Liver (tissue), 3 donors: ENCODE results near the gene FIS1.

Experiments
- EGR1 ChIP-seq, 2 donors: IDR thresholded peaks; 2 replicates each; pipeline ENCODE4 v1.6.1; 2016 to 2018; ENCODE audit warnings: antibody characterized with exemption in 2 of 2, low read depth in 2 of 2
- FOXA1 ChIP-seq: IDR thresholded peaks from 2 replicates; pipeline ENCODE4 v1.6.1; 2016; ENCODE audit warnings: antibody characterized with exemption
- JUND ChIP-seq, 2 donors: IDR thresholded peaks; 2 replicates each; pipeline ENCODE4 v1.6.1; 2016; ENCODE audit warnings: antibody characterized with exemption in 2 of 2
- NR2F2 ChIP-seq: IDR thresholded peaks from 2 replicates; pipeline ENCODE4 v1.6.1; 2016; ENCODE audit warnings: antibody characterized with exemption
- RAD21 ChIP-seq, 2 donors: IDR thresholded peaks; 2 replicates each; pipeline ENCODE4 v1.6.1; 2016; ENCODE audit warnings: antibody characterized with exemption in 2 of 2, mild to moderate bottlenecking in 2 of 2
- REST ChIP-seq: IDR thresholded peaks from 2 replicates; pipeline ENCODE4 v1.6.1; 2016; ENCODE audit warnings: antibody characterized with exemption, mild to moderate bottlenecking
- SP1 ChIP-seq: IDR thresholded peaks from 2 replicates; pipeline ENCODE4 v1.6.1; 2018; ENCODE audit warnings: antibody characterized with exemption, mild to moderate bottlenecking
- TAF1 ChIP-seq: conservative IDR thresholded peaks from 2 replicates; pipeline ENCODE4 v1.6.1; 2016; ENCODE audit warnings: antibody characterized with exemption, mild to moderate bottlenecking
- YY1 ChIP-seq: IDR thresholded peaks from 2 replicates; pipeline ENCODE4 v1.6.1; 2016; ENCODE audit warnings: antibody characterized with exemption, mild to moderate bottlenecking
- TF ChIP-seq, protein P1 (sequence below): IDR thresholded peaks from 2 replicates; pipeline ENCODE4 v1.6.1; 2016; ENCODE audit warnings: antibody characterized with exemption
- TF ChIP-seq, protein P2 (sequence below): fragments of 150-350 bp; IDR thresholded peaks from 2 replicates; pipeline ENCODE4 v1.5.1; 2017; ENCODE audit warnings: improper control_type of control experiment, low read depth, low read length; ENCODE audit not compliant: missing input control
- donor health status: healthy.
- donor health status: healthy.

DNA sequence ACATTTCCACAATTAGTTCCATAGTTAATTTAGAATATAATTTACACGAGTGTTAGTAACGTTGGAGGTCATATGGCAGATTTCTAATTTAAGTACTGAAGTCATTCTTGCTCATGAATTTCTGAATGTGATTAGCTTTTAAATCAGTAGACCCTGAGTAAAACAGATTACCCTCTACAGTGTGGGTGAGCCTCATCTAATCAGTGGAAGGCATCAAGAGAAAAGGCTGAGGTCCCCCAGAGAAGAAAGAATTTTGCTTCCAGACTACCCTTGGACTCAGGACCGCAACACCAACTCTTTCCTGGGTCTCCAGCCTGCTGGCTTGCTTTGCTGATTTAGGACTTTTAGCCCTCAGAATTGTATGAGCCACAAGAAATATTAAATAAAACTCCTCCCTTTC lies 43.6 kb upstream of the FIS1 start:
- TF ChIP-seq EGR1 (IDR thresholded peaks at IDR 0.05; ENCODE audit: low read depth in 2 of 2) = no peak
- TF ChIP-seq, protein P1, sequence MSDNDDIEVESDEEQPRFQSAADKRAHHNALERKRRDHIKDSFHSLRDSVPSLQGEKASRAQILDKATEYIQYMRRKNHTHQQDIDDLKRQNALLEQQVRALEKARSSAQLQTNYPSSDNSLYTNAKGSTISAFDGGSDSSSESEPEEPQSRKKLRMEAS = no peak
- TF ChIP-seq REST = no peak
- TF ChIP-seq TAF1 = no peak
- TF ChIP-seq, protein P2, sequence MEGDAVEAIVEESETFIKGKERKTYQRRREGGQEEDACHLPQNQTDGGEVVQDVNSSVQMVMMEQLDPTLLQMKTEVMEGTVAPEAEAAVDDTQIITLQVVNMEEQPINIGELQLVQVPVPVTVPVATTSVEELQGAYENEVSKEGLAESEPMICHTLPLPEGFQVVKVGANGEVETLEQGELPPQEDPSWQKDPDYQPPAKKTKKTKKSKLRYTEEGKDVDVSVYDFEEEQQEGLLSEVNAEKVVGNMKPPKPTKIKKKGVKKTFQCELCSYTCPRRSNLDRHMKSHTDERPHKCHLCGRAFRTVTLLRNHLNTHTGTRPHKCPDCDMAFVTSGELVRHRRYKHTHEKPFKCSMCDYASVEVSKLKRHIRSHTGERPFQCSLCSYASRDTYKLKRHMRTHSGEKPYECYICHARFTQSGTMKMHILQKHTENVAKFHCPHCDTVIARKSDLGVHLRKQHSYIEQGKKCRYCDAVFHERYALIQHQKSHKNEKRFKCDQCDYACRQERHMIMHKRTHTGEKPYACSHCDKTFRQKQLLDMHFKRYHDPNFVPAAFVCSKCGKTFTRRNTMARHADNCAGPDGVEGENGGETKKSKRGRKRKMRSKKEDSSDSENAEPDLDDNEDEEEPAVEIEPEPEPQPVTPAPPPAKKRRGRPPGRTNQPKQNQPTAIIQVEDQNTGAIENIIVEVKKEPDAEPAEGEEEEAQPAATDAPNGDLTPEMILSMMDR = no peak
- no peak for TF ChIP-seq JUND (IDR thresholded peaks at IDR 0.05)
- TF ChIP-seq FOXA1 = no peak
- no peak for TF ChIP-seq RAD21 (IDR thresholded peaks at IDR 0.05)
- TF ChIP-seq SP1 = no peak
- no peak for TF ChIP-seq YY1
- no peak for TF ChIP-seq NR2F2
